Stimulated activated CD8-positive, alpha-beta memory T cell treated with anti-CD3 and anti-CD28 coated beads, Interleukin-15, amount 100 ng/mL, for 4 hours (primary cell): ENCODE data around the gene OR4A15.

Experiments used
- DNase-seq, 2 donors: peaks; one replicate each; pipeline ENCODE4 v3.0.0-alpha.2; 2020; ENCODE audit warnings: low read depth in 2 of 2

OR4A15 gene

DNA sequence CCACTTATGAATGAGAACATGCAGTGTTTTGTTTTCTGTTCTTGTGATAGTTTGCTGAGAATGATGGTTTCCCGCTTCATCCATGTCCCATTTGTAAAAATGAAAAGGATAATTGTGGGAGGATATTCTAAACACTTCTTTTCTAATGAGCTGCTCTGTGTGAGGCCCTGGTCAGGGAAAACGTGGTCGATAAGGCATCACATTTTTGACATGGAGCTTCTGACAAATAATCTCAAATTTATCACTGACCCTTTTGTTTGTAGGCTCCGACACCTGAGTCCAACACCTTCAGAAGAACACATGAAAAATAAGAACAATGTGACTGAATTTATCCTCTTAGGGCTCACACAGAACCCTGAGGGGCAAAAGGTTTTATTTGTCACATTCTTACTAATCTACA, at the start of gene OR4A15:
Gene OR4A15, plus strand, starts transcription at position 301 of the 400 bp plus-strand sequence. Its CDS starts 0 bp downstream, at position 301.
- no peak for DNase-seq

DNA sequence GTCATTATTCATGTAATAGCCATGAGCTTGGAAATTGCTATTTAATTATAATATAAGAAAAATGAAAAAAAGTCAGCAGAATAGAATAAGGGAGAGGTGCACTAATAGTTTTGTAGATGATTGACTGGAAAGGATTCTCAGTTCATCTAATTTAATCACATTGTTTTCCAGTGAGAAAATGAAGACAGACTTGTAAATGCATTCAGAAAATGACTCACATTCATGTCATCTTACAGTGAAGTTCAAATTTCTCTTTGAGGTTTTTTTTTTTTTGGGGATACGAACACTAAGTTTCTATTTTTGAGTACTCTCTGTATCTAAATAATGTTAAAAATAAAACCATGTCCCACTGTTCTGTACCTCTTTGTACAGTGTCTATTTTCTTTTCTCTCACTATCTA, 43.3 kb upstream of the OR4A15 start:
- DNase-seq = no peak

DNA sequence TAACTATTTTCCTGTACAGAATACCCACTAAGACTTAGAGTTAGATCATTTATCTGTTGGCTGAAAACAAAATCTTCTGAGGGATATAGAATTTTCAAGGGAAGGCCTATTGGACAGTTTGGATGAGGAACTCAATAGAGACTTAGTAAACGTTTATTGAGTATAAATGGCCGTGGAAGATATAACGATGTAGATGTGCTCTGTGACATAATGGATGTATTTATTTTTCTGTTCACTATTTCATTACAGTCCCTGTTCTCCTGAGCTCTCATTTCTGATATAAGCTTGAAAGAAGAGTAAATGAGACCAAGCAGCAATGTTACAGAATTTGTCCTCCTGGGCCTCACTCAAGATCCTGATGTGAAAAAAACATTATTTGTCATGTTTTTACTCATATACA, 24.9 kb upstream of the OR4A15 start, which contains the start of gene OR4A16:
Gene OR4A16, plus strand, starts transcription at position 301 of the 400 bp plus-strand sequence. Its CDS starts 0 bp downstream, at position 301.
- DNase-seq = no peak

GRCh38 chr11:55345306-55345705, 22.5 kb upstream of the OR4A15 start:
- no peak for DNase-seq

GRCh38 chr11:55349032-55349431, 18.7 kb upstream of the OR4A15 start:
- DNase-seq = no peak

DNA sequence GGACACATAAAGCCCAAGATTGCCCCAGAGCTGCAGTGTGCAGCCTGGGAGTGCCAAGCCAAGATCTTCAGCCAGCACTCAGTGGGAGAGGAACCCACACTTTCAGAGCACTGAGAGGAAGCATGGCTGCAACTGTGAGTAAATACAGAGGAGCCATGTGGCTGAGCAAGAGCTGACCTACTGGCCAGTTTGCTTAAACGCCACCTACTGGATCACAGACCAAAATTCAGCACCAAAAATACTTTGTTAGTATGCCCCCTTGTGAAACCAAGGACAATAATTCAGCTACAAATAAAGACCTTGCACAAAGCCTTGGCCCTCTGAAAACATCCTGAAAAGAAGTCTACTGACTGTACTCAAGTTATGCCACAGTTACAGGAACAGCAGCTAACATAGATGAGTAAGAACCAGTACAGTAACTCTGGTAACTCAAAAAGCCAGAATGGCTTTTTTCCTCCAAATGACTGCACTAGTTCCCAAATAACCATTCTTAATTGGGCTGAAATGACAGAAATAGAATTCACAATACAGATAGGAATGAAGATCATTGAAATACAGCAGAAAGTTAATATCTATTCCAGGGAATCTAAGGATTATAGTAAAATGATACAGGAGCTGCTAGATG, 10.1 kb upstream of the OR4A15 start:
- no peak for DNase-seq

DNA sequence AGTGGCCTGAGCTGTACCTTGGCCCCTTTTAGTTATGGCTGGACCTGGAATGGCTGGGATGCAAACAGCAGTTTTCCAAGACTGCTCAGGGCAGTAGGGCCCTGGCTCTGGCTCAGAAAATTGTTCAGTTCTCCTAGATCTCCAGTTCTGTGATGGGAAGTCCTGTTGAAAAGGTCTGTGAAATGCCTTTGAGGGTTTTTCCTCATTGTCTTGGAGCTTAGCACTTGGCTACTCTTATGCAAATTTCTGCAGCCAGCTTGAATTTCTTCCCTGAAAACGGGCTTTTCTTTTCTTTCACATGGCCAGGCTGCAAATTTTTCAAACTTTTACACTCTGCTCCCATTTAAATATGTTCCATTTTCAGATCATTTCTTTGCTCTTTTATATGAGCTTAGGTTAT, 33.2 kb downstream of the OR4A15 start:
- DNase-seq = no peak
